ENCODE data around the gene ENPEP. TPM values are rescaled to one million over a fixed set of nuclear protein-coding genes. Genes with fewer than 3 reads are reported as not detected.

ENPEP gene
- total and polyA plus RNA-seq, 2 donors (not counting 1 experiment from before 2014, with no cell fraction given), result not detected

- no peak for ATAC-seq (ENCODE audit: low read depth)
- Histone ChIP-seq H3K27me3 (replicated peaks in 1 of 4; ENCODE audit: control extremely low read depth in 1 of 4, control insufficient read depth in 3 of 4, insufficient read depth in 4 of 4, low read length in 3 of 4) (peaks cover 0 to 16% (median 9%) of the 10 kb centered on the region in 4 experiments), H3K9me3 (ENCODE audit: control extremely low read depth in 1 of 3, control insufficient read depth in 2 of 3, insufficient read depth in 1 of 3, low read length in 2 of 3) (no peaks in the 10 kb centered on the region), H3K4me2 (replicated peaks; ENCODE audit: low read depth, low read length, poor library complexity, severe bottlenecking) (no peak overlapping the region), H3K4me3 (ENCODE audit: control extremely low read depth in 1 of 5, extremely low read depth in 1 of 5, insufficient read depth in 1 of 5, low read depth in 2 of 5, low read length in 4 of 5) (no peak overlapping the region), H3K9ac (ENCODE audit: low read length) (no peak overlapping the region), H3K36me3 (replicated peaks in 1 of 2; ENCODE audit: control extremely low read depth in 1 of 2, control insufficient read depth in 1 of 2, extremely low read depth in 1 of 2, insufficient read depth in 2 of 2, low read length in 1 of 2) (no peaks in the 10 kb centered on the region), H3K27ac (ENCODE audit: low read length in 2 of 2) (no peak overlapping the region), H3K4me1 (ENCODE audit: control insufficient read depth in 2 of 2, insufficient read depth in 2 of 2, low read length in 2 of 2) (peaks cover 3 to 8% of the 10 kb centered on the region in 2 donors), H3K79me2 (ENCODE audit: control insufficient read depth, insufficient read depth, low read length) (no peaks in the 10 kb centered on the region), H4K20me1 (ENCODE audit: control insufficient read depth, insufficient read depth, low read length, poor library complexity, severe bottlenecking) (no peaks in the 10 kb centered on the region), H2AFZ (ENCODE audit: insufficient read depth, low read depth, low read length, poor library complexity, severe bottlenecking) (no peak overlapping the region)
- TF ChIP-seq EZH2 (IDR thresholded peaks at IDR 0.05; ENCODE audit: borderline replicate concordance, insufficient read depth, low read depth, low read length, poor library complexity, severe bottlenecking) (no peak), CTCF (IDR thresholded peaks at IDR 0.05) (no peak)
- no peak overlapping the region for H3K4me3 Mint-ChIP-seq
- no peak overlapping the region for H3K27ac Mint-ChIP-seq
- H3K4me1 Mint-ChIP-seq, result peaks cover 6% of the 10 kb centered on the region
- peaks cover 46% of the 10 kb centered on the region for H3K27me3 Mint-ChIP-seq
- POLR2A ChIA-PET, result no interaction called here
- no peaks in the 10 kb centered on the region for H3K9me3 Mint-ChIP-seq (ENCODE audit: insufficient read depth)
- intact Hi-C loops (cut with micrococcal nuclease), result no loop called here
- 98% methylated on average over 5 of the region's 6 CpGs for WGBS (ENCODE audit: insufficient coverage)
- CTCF ChIA-PET, result no interaction called here
- DNase-seq, result no peak
Measured at GRCh38 chr4:110480746-110481271, 4.9 kb downstream of the ENPEP start.

- peaks cover 3 to 8% of the 10 kb centered on the region in 2 donors for H3K4me1 ChIP-seq (ENCODE audit: control insufficient read depth in 2 of 2, insufficient read depth in 2 of 2, low read length in 2 of 2)
- DNase-seq (no peak), ATAC-seq (ENCODE audit: low read depth) (no peak)
- intact Hi-C loops (cut with micrococcal nuclease), result no loop called here
- H3K36me3 ChIP-seq (replicated peaks in 1 of 2; ENCODE audit: control extremely low read depth in 1 of 2, control insufficient read depth in 1 of 2, extremely low read depth in 1 of 2, insufficient read depth in 2 of 2, low read length in 1 of 2), result no peaks in the 10 kb centered on the region
- Mint-ChIP-seq H3K9me3 (ENCODE audit: insufficient read depth) (no peaks in the 10 kb centered on the region), H3K27ac (no peak overlapping the region), H3K4me3 (no peak overlapping the region), H3K4me1 (peaks cover 6% of the 10 kb centered on the region), H3K27me3 (peaks cover 37% of the 10 kb centered on the region)
- ChIA-PET POLR2A (no interaction called here), CTCF (no interaction called here)
- H3K27me3 ChIP-seq (replicated peaks in 1 of 4; ENCODE audit: control extremely low read depth in 1 of 4, control insufficient read depth in 3 of 4, insufficient read depth in 4 of 4, low read length in 3 of 4), result peaks cover 0 to 18% (median 9%) of the 10 kb centered on the region in 4 experiments
- H2AFZ ChIP-seq (ENCODE audit: insufficient read depth, low read depth, low read length, poor library complexity, severe bottlenecking), result no peak overlapping the region
- no peak overlapping the region for H3K9ac ChIP-seq (ENCODE audit: low read length)
- no CpG with 5 or more reads among the region's 5 CpGs for WGBS (ENCODE audit: insufficient coverage)
- no peaks in the 10 kb centered on the region for H3K79me2 ChIP-seq (ENCODE audit: control insufficient read depth, insufficient read depth, low read length)
- TF ChIP-seq EZH2 (IDR thresholded peaks at IDR 0.05; ENCODE audit: borderline replicate concordance, insufficient read depth, low read depth, low read length, poor library complexity, severe bottlenecking) (no peak), CTCF (IDR thresholded peaks at IDR 0.05) (no peak)
- H3K27ac ChIP-seq (ENCODE audit: low read length in 2 of 2), result no peak overlapping the region
- no peaks in the 10 kb centered on the region for H4K20me1 ChIP-seq (ENCODE audit: control insufficient read depth, insufficient read depth, low read length, poor library complexity, severe bottlenecking)
- no peaks in the 10 kb centered on the region for H3K9me3 ChIP-seq (ENCODE audit: control extremely low read depth in 1 of 3, control insufficient read depth in 2 of 3, insufficient read depth in 1 of 3, low read length in 2 of 3)
- H3K4me3 ChIP-seq (ENCODE audit: control extremely low read depth in 1 of 5, extremely low read depth in 1 of 5, insufficient read depth in 1 of 5, low read depth in 2 of 5, low read length in 4 of 5), result no peak overlapping the region
- no peak overlapping the region for H3K4me2 ChIP-seq (replicated peaks; ENCODE audit: low read depth, low read length, poor library complexity, severe bottlenecking)
Measured at GRCh38 chr4:110483516-110483915, 7.6 kb downstream of the ENPEP start.

Measured in B cell (primary cell).